Activated CD4-positive, alpha-beta memory T cell treated with anti-CD3 and anti-CD28 coated beads, Interleukin-2, amount 10 ng/mL, durations not matched to agents 7 days and 5 days (primary cell): ENCODE measurements around the gene TSKU. TPM values are rescaled to one million over a fixed set of nuclear protein-coding genes. Genes with fewer than 3 reads are reported as not detected.
A peak's percentile ranks its signal among the peaks of the same experiment; 100 is the strongest.

ENCODE experiments used
- CTCF ChIA-PET: fragments of 350-600 bp; sonication (Branson Sonifier 250); formaldehyde crosslinking; loops from one replicate; lab custom pipeline; 2021; ENCODE audit warnings: antibody characterized with exemption, inconsistent platforms; lab: Charles Lee
- POLR2A ChIA-PET: fragments of 350-600 bp; sonication (Branson Sonifier 250); formaldehyde crosslinking; loops from one replicate; lab custom pipeline; 2021; ENCODE audit warnings: antibody characterized with exemption; lab: Charles Lee
- DNase-seq: peaks from one replicate; pipeline ENCODE4 v3.0.0-alpha.2; 2020
- H3K27ac Mint-ChIP-seq: one replicate; pipeline ENCODE4 v1.8.0; 2021; ENCODE audit warnings: mild to moderate bottlenecking, mixed read lengths
- H3K27me3 Mint-ChIP-seq: one replicate; pipeline ENCODE4 v1.8.0; 2021; ENCODE audit warnings: mixed read lengths
- H3K36me3 Mint-ChIP-seq: one replicate; pipeline ENCODE4 v1.8.0; 2021; ENCODE audit warnings: low read depth, mixed read lengths
- H3K4me1 Mint-ChIP-seq: one replicate; pipeline ENCODE4 v1.8.0; 2021; ENCODE audit warnings: mixed read lengths
- H3K4me3 Mint-ChIP-seq: one replicate; pipeline ENCODE4 v1.8.0; 2021; ENCODE audit warnings: mild to moderate bottlenecking, mixed read lengths
- H3K9me3 Mint-ChIP-seq: one replicate; pipeline ENCODE4 v1.8.0; 2021; ENCODE audit warnings: mixed read lengths
- total RNA-seq, 2 experiments: library from RNA; stranded (reverse); gene quantifications; one replicate each; pipeline ENCODE4 v1.2.3, GENCODE V29; 2021

The TSKU gene
- total RNA-seq, 2 experiments from 2014 or later: 0.85 to 1.2 TPM

GRCh38 chr11:76767659-76768058 is 15.5 kb upstream of the TSKU start:
- POLR2A ChIA-PET: no interaction called here
- H3K4me1 Mint-ChIP-seq: peaks cover 55% of the 10 kb centered on the region
- H3K36me3 Mint-ChIP-seq: no peaks in the 10 kb centered on the region
- no peaks in the 10 kb centered on the region for H3K9me3 Mint-ChIP-seq
- H3K27ac Mint-ChIP-seq: peak overlapping the region; percentile 48
- H3K27me3 Mint-ChIP-seq: peaks cover 3% of the 10 kb centered on the region
- H3K4me3 Mint-ChIP-seq: no peak overlapping the region
- CTCF ChIA-PET: interaction anchor here (0.8 kb wide), 2 partner anchors 15 to 46 kb away, joined by 3 read pairs; partner anchors contain the start of gene TSKU
- DNase-seq: no peak

GRCh38 chr11:76768088-76768908 is 14.9 kb upstream of the TSKU start:
- peak overlapping the region; percentile 87 for H3K27ac Mint-ChIP-seq
- H3K36me3 Mint-ChIP-seq: no peaks in the 10 kb centered on the region
- DNase-seq: peak; percentile 72
- H3K27me3 Mint-ChIP-seq: peaks cover 3% of the 10 kb centered on the region
- H3K4me1 Mint-ChIP-seq: peaks cover 55% of the 10 kb centered on the region
- ChIA-PET CTCF (interaction anchor here (0.6 to 1.0 kb wide), 4 partner anchors 14 to 150 kb away, joined by 3 to 4 read pairs (median 3); partner anchors contain the start of gene TSKU), POLR2A (interaction anchor here (1.8 kb wide), 1 partner anchor 14 kb away, joined by 5 read pairs; no protein-coding TSS in a partner anchor)
- H3K9me3 Mint-ChIP-seq: no peaks in the 10 kb centered on the region
- peak overlapping the region; percentile 25 for H3K4me3 Mint-ChIP-seq

GRCh38 chr11:76768909-76769560 is 14.1 kb upstream of the TSKU start:
- Mint-ChIP-seq H3K4me1 (peaks cover 55% of the 10 kb centered on the region), H3K27me3 (peaks cover 3% of the 10 kb centered on the region), H3K9me3 (no peaks in the 10 kb centered on the region), H3K27ac (peak overlapping the region; percentile 87), H3K36me3 (no peaks in the 10 kb centered on the region), H3K4me3 (peak overlapping the region; percentile 25)
- DNase-seq: no peak
- CTCF ChIA-PET: interaction anchor here (0.6 to 1.0 kb wide), 2 partner anchors 31 to 150 kb away, joined by 3 to 4 read pairs; no protein-coding TSS in a partner anchor
- POLR2A ChIA-PET: interaction anchor here (1.8 kb wide), 1 partner anchor 13 kb away, joined by 5 read pairs; no protein-coding TSS in a partner anchor

- Mint-ChIP-seq H3K4me3 (no peak overlapping the region), H3K36me3 (no peaks in the 10 kb centered on the region), H3K27me3 (peaks cover 7% of the 10 kb centered on the region), H3K27ac (peak overlapping the region; percentile 24), H3K9me3 (no peaks in the 10 kb centered on the region), H3K4me1 (peaks cover 55% of the 10 kb centered on the region)
- CTCF ChIA-PET: interaction anchor here (1.0 kb wide), 1 partner anchor 32 kb away, joined by 3 read pairs; no protein-coding TSS in a partner anchor
- POLR2A ChIA-PET: interaction anchor here (0.9 to 1.8 kb wide), 2 partner anchors 12 to 13 kb away, joined by 3 to 5 read pairs; no protein-coding TSS in a partner anchor
- DNase-seq: no peak
Observed at GRCh38 chr11:76769645-76770586, 13.2 kb upstream of the TSKU start.

- H3K27me3 Mint-ChIP-seq: peaks cover 5% of the 10 kb centered on the region
- H3K4me3 Mint-ChIP-seq: no peak overlapping the region
- CTCF ChIA-PET: interaction anchor here (1.0 to 1.1 kb wide), 2 partner anchors 33 to 49 kb away, joined by 3 to 4 read pairs; no protein-coding TSS in a partner anchor
- no peaks in the 10 kb centered on the region for H3K36me3 Mint-ChIP-seq
- peaks cover 55% of the 10 kb centered on the region for H3K4me1 Mint-ChIP-seq
- no peak for DNase-seq
- peaks cover 3% of the 10 kb centered on the region for H3K9me3 Mint-ChIP-seq
- H3K27ac Mint-ChIP-seq: peak overlapping the region; percentile 24
- POLR2A ChIA-PET: interaction anchor here (0.9 kb wide), 1 partner anchor 12 kb away, joined by 3 read pairs; no protein-coding TSS in a partner anchor
Observed at GRCh38 chr11:76770642-76771445, 12.3 kb upstream of the TSKU start.

- CTCF ChIA-PET: interaction anchor here (1.1 kb wide), 1 partner anchor 50 kb away, joined by 4 read pairs; no protein-coding TSS in a partner anchor
- Mint-ChIP-seq H3K9me3 (peaks cover 10% of the 10 kb centered on the region), H3K36me3 (peaks cover 3% of the 10 kb centered on the region), H3K27ac (no peak overlapping the region), H3K27me3 (peaks cover 8% of the 10 kb centered on the region), H3K4me3 (no peak overlapping the region), H3K4me1 (peaks cover 54% of the 10 kb centered on the region)
- DNase-seq: no peak
- POLR2A ChIA-PET: no interaction called here
Observed at GRCh38 chr11:76771446-76772099, 11.6 kb upstream of the TSKU start.

GRCh38 chr11:76772100-76772782 is 10.9 kb upstream of the TSKU start:
- Mint-ChIP-seq H3K36me3 (peaks cover 9% of the 10 kb centered on the region), H3K27ac (no peak overlapping the region), H3K27me3 (peaks cover 15% of the 10 kb centered on the region), H3K4me1 (peaks cover 48% of the 10 kb centered on the region), H3K4me3 (no peak overlapping the region), H3K9me3 (peaks cover 17% of the 10 kb centered on the region)
- ChIA-PET CTCF (no interaction called here), POLR2A (no interaction called here)
- no peak for DNase-seq

- Mint-ChIP-seq H3K4me1 (peaks cover 43% of the 10 kb centered on the region), H3K27ac (no peak overlapping the region), H3K4me3 (no peak overlapping the region), H3K36me3 (peaks cover 13% of the 10 kb centered on the region), H3K9me3 (peaks cover 20% of the 10 kb centered on the region), H3K27me3 (peaks cover 19% of the 10 kb centered on the region)
- DNase-seq: no peak
- POLR2A ChIA-PET: no interaction called here
- CTCF ChIA-PET: no interaction called here
Observed at GRCh38 chr11:76772783-76773106, 10.4 kb upstream of the TSKU start.

GRCh38 chr11:76773921-76774361 is 9.2 kb upstream of the TSKU start:
- POLR2A ChIA-PET: no interaction called here
- no peak for DNase-seq
- H3K9me3 Mint-ChIP-seq: peaks cover 25% of the 10 kb centered on the region
- H3K4me3 Mint-ChIP-seq: no peak overlapping the region
- peaks cover 31% of the 10 kb centered on the region for H3K27me3 Mint-ChIP-seq
- H3K36me3 Mint-ChIP-seq: peaks cover 13% of the 10 kb centered on the region
- peaks cover 31% of the 10 kb centered on the region for H3K4me1 Mint-ChIP-seq
- CTCF ChIA-PET: no interaction called here
- H3K27ac Mint-ChIP-seq: no peak overlapping the region

GRCh38 chr11:76776472-76776871 is 6.7 kb upstream of the TSKU start:
- H3K4me1 Mint-ChIP-seq: peaks cover 12% of the 10 kb centered on the region
- CTCF ChIA-PET: no interaction called here
- no peak overlapping the region for H3K27ac Mint-ChIP-seq
- H3K27me3 Mint-ChIP-seq: peaks cover 53% of the 10 kb centered on the region
- no peak for DNase-seq
- POLR2A ChIA-PET: no interaction called here
- no peak overlapping the region for H3K4me3 Mint-ChIP-seq
- peaks cover 13% of the 10 kb centered on the region for H3K36me3 Mint-ChIP-seq
- H3K9me3 Mint-ChIP-seq: peaks cover 25% of the 10 kb centered on the region

GRCh38 chr11:76777305-76777704 is 5.9 kb upstream of the TSKU start:
- peaks cover 13% of the 10 kb centered on the region for H3K36me3 Mint-ChIP-seq
- H3K27ac Mint-ChIP-seq: no peak overlapping the region
- H3K4me3 Mint-ChIP-seq: no peak overlapping the region
- CTCF ChIA-PET: no interaction called here
- H3K9me3 Mint-ChIP-seq: peaks cover 25% of the 10 kb centered on the region
- peaks cover 7% of the 10 kb centered on the region for H3K4me1 Mint-ChIP-seq
- DNase-seq: no peak
- POLR2A ChIA-PET: no interaction called here
- H3K27me3 Mint-ChIP-seq: peaks cover 53% of the 10 kb centered on the region
